Epithelial cell of esophagus (primary cell): ENCODE measurements around the gene PAK5.
"Not testable (repeated sequence)": the region's sequence is repeated elsewhere in the genome, so short reads cannot be mapped to it uniquely, and the experiment has no call there.

Experiments
- DNase-seq: peaks from one replicate; pipeline ENCODE4 v3.0.0; 2010; ENCODE audit warnings: low read depth
- H3K4me3 ChIP-seq: 2 replicates; pipeline ENCODE4 v1.5.1; 2011; ENCODE audit warnings: mild to moderate bottlenecking, low read length, control low read depth
- CTCF ChIP-seq: IDR thresholded peaks from 2 replicates; pipeline ENCODE4 v1.5.1; 2011; ENCODE audit warnings: low read depth, mild to moderate bottlenecking, low read length, control low read depth, inconsistent platforms; ENCODE audit not compliant: insufficient read depth; ENCODE audit errors: missing control alignments

Gene PAK5

DNA sequence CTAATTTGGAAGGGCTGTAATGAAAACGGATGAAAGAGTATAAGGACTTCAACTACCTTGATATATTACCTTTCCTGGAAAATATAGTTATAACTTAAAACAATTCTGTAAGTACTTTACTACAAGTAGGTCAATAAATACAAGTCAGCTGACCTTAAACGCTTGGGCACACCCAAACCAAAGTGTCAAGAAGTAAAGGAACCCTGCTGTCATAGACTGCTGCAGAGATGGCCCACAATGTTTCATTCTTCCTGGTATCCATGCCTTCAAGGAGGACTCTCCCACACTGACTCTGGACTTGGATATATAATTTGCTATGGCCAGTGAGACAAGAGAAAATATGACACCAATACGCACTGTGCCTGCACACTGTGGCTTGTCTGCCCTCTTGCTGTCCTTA is 192.5 kb downstream of the PAK5 start:
- no peak overlapping the region for H3K4me3 ChIP-seq
- TF ChIP-seq CTCF: no peak
- DNase-seq: no peak

GRCh38 chr20:9642882-9643281 is 196.0 kb downstream of the PAK5 start:
- H3K4me3 ChIP-seq: no peak overlapping the region
- DNase-seq: no peak
- TF ChIP-seq CTCF: no peak

DNA sequence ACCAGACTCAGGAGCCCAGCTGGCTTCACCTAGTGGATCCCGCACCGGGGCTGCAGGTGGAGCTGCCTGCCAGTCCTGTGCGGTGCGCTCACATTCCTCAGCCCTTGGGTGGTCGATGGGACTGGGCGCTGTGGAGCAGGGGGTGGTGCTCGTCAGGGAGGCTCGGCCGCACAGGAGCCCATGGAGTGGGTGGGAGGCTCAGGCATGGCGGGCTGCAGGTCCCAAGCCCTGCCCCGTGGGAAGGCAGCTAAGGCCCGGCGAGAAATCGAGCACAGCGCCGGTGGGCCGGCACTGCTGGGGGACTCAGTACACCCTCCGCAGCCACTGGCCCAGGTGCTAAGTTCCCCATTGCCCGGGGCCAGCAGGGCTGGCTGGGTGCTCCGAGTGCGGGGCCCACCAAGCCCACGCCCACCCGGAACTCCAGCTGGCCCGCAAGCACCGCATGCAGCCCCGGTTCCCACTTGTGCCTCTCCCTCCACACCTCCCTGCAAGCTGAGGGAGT is 197.3 kb downstream of the PAK5 start:
- not testable (repeated sequence) for DNase-seq, H3K4me3 ChIP-seq

DNA sequence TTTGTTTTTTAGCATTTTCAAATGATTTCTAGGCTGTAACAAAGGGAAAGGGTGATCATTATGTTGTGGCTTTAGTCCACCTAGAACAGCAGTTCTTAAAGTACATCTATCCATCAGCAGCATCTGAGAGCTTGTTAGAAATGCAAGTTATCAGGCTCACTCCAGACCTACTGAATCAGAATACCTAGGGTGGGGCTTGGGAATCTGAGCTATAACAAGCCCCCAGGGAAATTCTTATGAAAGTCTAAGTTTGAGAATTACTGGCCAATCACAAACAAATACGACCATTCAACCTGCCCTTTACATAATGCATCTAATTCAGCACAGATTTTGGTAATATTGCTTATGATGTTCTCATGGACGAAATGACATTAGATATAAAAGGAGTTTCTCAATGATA is 201.0 kb downstream of the PAK5 start:
- no peak for DNase-seq
- no peak for TF ChIP-seq CTCF
- no peak overlapping the region for H3K4me3 ChIP-seq

- no peak for DNase-seq
- TF ChIP-seq CTCF: no peak
These were observed 203.1 kb downstream of the PAK5 start for GRCh38 chr20:9635750-9636149.

GRCh38 chr20:9634327-9634726 is 204.5 kb downstream of the PAK5 start:
- no peak overlapping the region for H3K4me3 ChIP-seq
- no peak for TF ChIP-seq CTCF
- DNase-seq: no peak

More at GRCh38 chr20:9635750-9636149, 203.1 kb downstream of the PAK5 start:
- no peak overlapping the region for H3K4me3 ChIP-seq

GRCh38 chr20:9632991-9633390 is 205.9 kb downstream of the PAK5 start:
- TF ChIP-seq CTCF: no peak
- no peak for DNase-seq
- no peak overlapping the region for H3K4me3 ChIP-seq

DNA sequence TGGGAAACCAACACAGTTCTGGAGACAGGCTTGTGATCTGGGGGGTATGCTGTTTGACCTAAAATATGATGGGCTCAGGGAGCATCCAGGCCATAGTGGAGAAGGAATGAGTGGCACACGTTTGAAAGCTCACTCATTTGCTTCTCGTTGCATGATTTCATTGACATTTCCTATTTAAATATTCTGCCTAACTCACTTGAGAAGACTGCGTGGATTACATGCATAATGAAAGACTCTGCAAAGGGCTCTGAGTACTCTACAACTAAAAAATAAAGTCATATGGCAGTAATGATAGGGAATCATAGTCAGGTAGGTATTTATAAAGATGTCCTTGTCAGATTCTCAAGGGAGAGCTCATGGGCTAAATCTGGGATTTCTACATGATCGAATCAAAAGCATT is 206.6 kb downstream of the PAK5 start:
- DNase-seq: no peak
- TF ChIP-seq CTCF: no peak
- no peak overlapping the region for H3K4me3 ChIP-seq
